ENCODE results near the gene HSPA12B. TPM values are rescaled to one million over a fixed set of nuclear protein-coding genes. Genes with fewer than 3 reads are reported as not detected.

Gene HSPA12B
- total and polyA plus RNA-seq, 2 of the 13 experiments (the other 11 are each of a cell fraction or from before 2014, with no cell fraction given), result 0.01 TPM; not detected in 1

GRCh38 chr20:3696745-3697587 lies 35.5 kb upstream of the HSPA12B start:
- TF ChIP-seq ZNF501 (CRISPR knock-in tag; IDR thresholded peaks at IDR 0.05) (no peak), DDIT3 (CRISPR knock-in tag; IDR thresholded peaks at IDR 0.05) (no peak), ZNF280B (CRISPR knock-in tag; IDR thresholded peaks at IDR 0.05; ENCODE audit: borderline replicate concordance) (peak; percentile 21; the same call in 1 of the 2 replicates), ZNF407 (CRISPR knock-in tag; IDR thresholded peaks at IDR 0.05; ENCODE audit: not compliant biosample characterization) (peak; percentile 9), TRAFD1 (CRISPR knock-in tag; IDR thresholded peaks at IDR 0.05; ENCODE audit: borderline replicate concordance) (no peak), ZNF263 (CRISPR knock-in tag; IDR thresholded peaks at IDR 0.05) (peak; percentile 21; the same call in 1 of the 2 replicates), ZNF607 (CRISPR knock-in tag; IDR thresholded peaks at IDR 0.05; ENCODE audit: borderline replicate concordance) (0 out of 2 replicates have a peak, but pooled peaks have one; percentile 10)
- Histone ChIP-seq H3K4me1 (ENCODE audit: insufficient read depth, low read length) (peaks cover 20% of the 10 kb centered on the region), H3K9ac (ENCODE audit: insufficient read depth, low read depth, low read length) (no peak overlapping the region), H4K20me1 (ENCODE audit: insufficient read depth, low read length) (no peaks in the 10 kb centered on the region; the same call in 1 of the 2 replicates), H3K79me2 (ENCODE audit: insufficient read depth, low read length) (no peaks in the 10 kb centered on the region), H2AFZ (ENCODE audit: low read length) (no peak overlapping the region), H3K4me3 (replicated peaks in 1 of 3; ENCODE audit: insufficient read depth in 1 of 3, low read depth in 2 of 3, low read length in 3 of 3) (no peak overlapping the region), H3K36me3 (replicated peaks in 1 of 2; ENCODE audit: control insufficient read depth in 1 of 2, insufficient read depth in 2 of 2, low read length in 2 of 2) (no peaks in the 10 kb centered on the region), H3K27ac (ENCODE audit: extremely low read length, insufficient read depth, low read length) (no peak overlapping the region), H3K4me2 (ENCODE audit: low read depth, low read length) (no peak overlapping the region), H3K27me3 (ENCODE audit: control insufficient read depth in 1 of 2, insufficient read depth in 2 of 2, low read length in 2 of 2) (peaks cover 24 to 64% of the 10 kb centered on the region in 2 experiments; a peak in 3 of 5 replicates), H3K9me3 (ENCODE audit: low read length) (peaks cover 5% of the 10 kb centered on the region; the same call in 1 of the 2 replicates)
- intact Hi-C loops (cut with micrococcal nuclease; ENCODE audit: unreplicated experiment) (no loop called here), in situ Hi-C loops (cut with HindIII; ENCODE audit: extremely low pct_ligation_motif_present, low pct_unique_long_range_greater_than_20kb) (no loop called here)
- CTCF ChIA-PET (ENCODE audit: low intra/inter-chr PET ratio, low total read pairs), result interaction anchor here (1.1 kb wide), 1 partner anchor 20 kb away, joined by 4 read pairs; no protein-coding TSS in a partner anchor
- BruUV-seq (replicated peaks), result no TSS peak
- ATAC-seq (no peak), FAIRE-seq (no peak), DNase-seq (ENCODE audit: low spot score) (no peak)
- WGBS (ENCODE audit: low lambda C conversion rate), result 40% methylated on average over 12 of the region's 15 CpGs
- POLR2A ChIA-PET, result no interaction called here

Data from HepG2 (cell line).